HepG2 (cell line): ENCODE data around the gene MTHFD1L. TPM values are rescaled to one million over a fixed set of nuclear protein-coding genes. Genes with fewer than 3 reads are reported as not detected.
A peak's percentile ranks its signal among the peaks of the same experiment; 100 is the strongest.

Experiments
- ATAC-seq: fragments of 200-7000 bp; cut with Tn5 transposase; 3 replicates; pipeline ENCODE4 v1.9.1; 2020; ENCODE audit warnings: mild to moderate bottlenecking, moderate library complexity
- BruUV-seq: library from RNA; stranded (reverse); fragments of 400-500 nt; replicated peaks from 2 replicates; lab custom pipeline; 2021; lab: Mats Ljungman, UMichigan
- CTCF ChIA-PET: fragments of 300-600 bp; formaldehyde crosslinking; extraction: SDS; loops from one replicate; lab custom pipeline; 2021; ENCODE audit warnings: low total read pairs, inconsistent platforms, low intra/inter-chr PET ratio; lab: Yijun Ruan, JAX
- POLR2A ChIA-PET: fragments of 350-600 bp; sonication (Branson Sonifier 250); formaldehyde crosslinking; loops from one replicate; lab custom pipeline; 2020; ENCODE audit warnings: antibody characterized with exemption, inconsistent platforms; lab: Yijun Ruan, JAX
- DNase-seq: peaks from one replicate; pipeline ENCODE4 v3.0.0-alpha.2; 2015; ENCODE audit warnings: low spot score
- FAIRE-seq: peaks from 3 replicates; lab custom pipeline; 2011; peaks lifted over from hg19 to GRCh38; lab: Jason Lieb, UNC
- H2AFZ ChIP-seq: one replicate; pipeline ENCODE4 v1.6.1; 2011; ENCODE audit warnings: low read length, inconsistent platforms
- H3K27ac ChIP-seq: fragments of 300-600 bp; 3 replicates; pipeline ENCODE4 v1.8.0; 2011; ENCODE audit warnings: mixed run types, mild to moderate bottlenecking, mixed read lengths, low read length, inconsistent platforms; ENCODE audit not compliant: insufficient read depth; ENCODE audit errors: extremely low read length
- H3K27me3 ChIP-seq, 2 experiments: fragments of 200-600 bp in 1 of 2; 2 replicates in 1 of 2; 3 replicates in 1 of 2; pipeline versions ENCODE4 v1.6.0 to v1.8.0; 2011; ENCODE audit warnings: low read length in 2 of 2, mild to moderate bottlenecking in 2 of 2, moderate library complexity in 2 of 2, inconsistent platforms in 1 of 2; ENCODE audit not compliant: insufficient read depth in 2 of 2, control insufficient read depth in 1 of 2
- H3K36me3 ChIP-seq, 2 experiments: fragments of 200-600 bp in 1 of 2; replicated peaks in 1 of 2; 2 replicates in 1 of 2; 3 replicates in 1 of 2; pipeline versions ENCODE4 v1.5.1 to v1.8.0; 2011; ENCODE audit warnings: low read length in 2 of 2, inconsistent platforms in 1 of 2; ENCODE audit not compliant: insufficient read depth in 2 of 2, control insufficient read depth in 1 of 2
- H3K4me1 ChIP-seq: 2 replicates; pipeline ENCODE4 v1.5.1; 2012; ENCODE audit warnings: low read length, inconsistent platforms; ENCODE audit not compliant: insufficient read depth
- H3K4me2 ChIP-seq: 2 replicates; pipeline ENCODE4 v1.6.0; 2011; ENCODE audit warnings: low read depth, low read length, inconsistent platforms
- H3K4me3 ChIP-seq, 3 experiments: fragments of 200-600 bp in 1 of 3; sonication (generic), shearing (Covaris generic) in 1 of 3; replicated peaks in 1 of 3; 2 replicates each; pipeline ENCODE4 v1.5.1; 2011 to 2016; ENCODE audit warnings: low read length in 3 of 3, inconsistent platforms in 2 of 3, low read depth in 2 of 3, mild to moderate bottlenecking in 2 of 3, control low read depth in 1 of 3, mixed read lengths in 1 of 3; ENCODE audit not compliant: insufficient read depth in 1 of 3
- H3K79me2 ChIP-seq: one replicate; pipeline ENCODE4 v1.6.1; 2011; ENCODE audit warnings: low read length, inconsistent platforms; ENCODE audit not compliant: insufficient read depth
- H3K9ac ChIP-seq: 2 replicates; pipeline ENCODE4 v1.6.0; 2011; ENCODE audit warnings: mild to moderate bottlenecking, low read depth, low read length, inconsistent platforms; ENCODE audit not compliant: insufficient read depth
- H3K9me3 ChIP-seq: 2 replicates; pipeline ENCODE4 v1.5.1; 2012; ENCODE audit warnings: mild to moderate bottlenecking, low read length
- H4K20me1 ChIP-seq: 2 replicates; pipeline ENCODE4 v1.6.0; 2011; ENCODE audit warnings: inconsistent platforms, mild to moderate bottlenecking, low read length, moderate library complexity; ENCODE audit not compliant: insufficient read depth
- EP300 ChIP-seq, 3 experiments: sonication (generic) in 1 of 3; formaldehyde crosslinking in 1 of 3; IDR thresholded peaks; 2 replicates each; pipeline versions ENCODE4 v1.5.1 to v1.6.1; 2011 to 2020; ENCODE audit warnings: low read depth in 2 of 3, low read length in 2 of 3, borderline replicate concordance in 1 of 3, improper control_type of control experiment in 1 of 3, mild to moderate bottlenecking in 1 of 3, missing genetic modification reagents in 1 of 3, moderate library complexity in 1 of 3
- GFI1 ChIP-seq: sonication (generic); formaldehyde crosslinking; IDR thresholded peaks from 2 replicates; pipeline ENCODE4 v1.5.0; 2020; ENCODE audit warnings: missing genetic modification reagents, mild to moderate bottlenecking, borderline replicate concordance
- GLMP ChIP-seq: sonication (generic); formaldehyde crosslinking; IDR thresholded peaks from 2 replicates; pipeline ENCODE4 v1.9.0; 2021; ENCODE audit warnings: missing genetic modification reagents, mild to moderate bottlenecking, borderline replicate concordance
- RBAK ChIP-seq: sonication (generic); formaldehyde crosslinking; IDR thresholded peaks from 2 replicates; pipeline ENCODE4 v1.5.1; 2020; ENCODE audit warnings: mild to moderate bottlenecking, missing genetic modification reagents
- REL ChIP-seq: sonication (generic); formaldehyde crosslinking; conservative IDR thresholded peaks from 2 replicates; pipeline ENCODE4 v1.8.0; 2022; ENCODE audit warnings: mild to moderate bottlenecking, missing genetic modification reagents, moderate library complexity
- YY1 ChIP-seq: IDR thresholded peaks from 2 replicates; pipeline ENCODE4 v1.6.1; 2011; ENCODE audit warnings: low read length, low read depth, moderate library complexity, mild to moderate bottlenecking; ENCODE audit not compliant: insufficient read depth, insufficient replicate concordance
- ZBTB26 ChIP-seq: IDR thresholded peaks from 2 replicates; pipeline ENCODE4 v1.6.1; 2016; ENCODE audit warnings: missing compliant biosample characterization, missing genetic modification reagents, borderline replicate concordance
- ZFY ChIP-seq: sonication (generic); formaldehyde crosslinking; IDR thresholded peaks from 2 replicates; pipeline ENCODE4 v1.4.0; 2020; ENCODE audit warnings: missing genetic modification reagents
- ZNF446 ChIP-seq: sonication (generic); formaldehyde crosslinking; IDR thresholded peaks from 2 replicates; pipeline ENCODE4 v1.5.0; 2020; ENCODE audit warnings: mild to moderate bottlenecking, missing genetic modification reagents
- ZNF609 ChIP-seq: sonication (generic); formaldehyde crosslinking; IDR thresholded peaks from 2 replicates; pipeline ENCODE4 v1.4.0; 2020; ENCODE audit warnings: mild to moderate bottlenecking, missing genetic modification reagents, borderline replicate concordance
- WGBS: methylation state at CpG from one replicate; pipeline ENCODE4 v1.1.6; 2017; ENCODE audit warnings: low lambda C conversion rate; 5-methylcytosine and 5-hydroxymethylcytosine counted together
- in situ Hi-C: cut with HindIII; loops from 2 replicates; pipeline ENCODE4 v1.10.0; 2017; ENCODE audit warnings: low pct_unique_long_range_greater_than_20kb; ENCODE audit not compliant: extremely low pct_ligation_motif_present
- intact Hi-C: fragments of 100-400 bp; cut with micrococcal nuclease; formaldehyde crosslinking; loops from one replicate; pipeline ENCODE4 v1.10.0; 2022; ENCODE audit not compliant: unreplicated experiment
- polyA plus RNA-seq, 8 experiments: library from polyadenylated mRNA; depleted of rRNA in 3 of 8; stranded (reverse) in 7 of 8; unstranded in 1 of 8; fragments of >200 nt; fragmentation: Illumina TruSeq in 4 of 8; extraction: Trizol in 4 of 8; gene quantifications; 2 replicates each; pipeline versions ENCODE4 v1.2.1 to v1.2.3, GENCODE V29; 2011 to 2016; ENCODE audit warnings: low read depth in 4 of 8, missing spikeins in 1 of 8, mixed read lengths in 1 of 8; ENCODE audit not compliant: insufficient read depth in 1 of 8
- total RNA-seq, 5 experiments: library from RNA; depleted of rRNA; stranded (reverse); fragments of >200 nt; fragmentation: Illumina TruSeq; extraction: Trizol; gene quantifications; 2 replicates each; pipeline ENCODE4 v1.2.3, GENCODE V29; 2016; ENCODE audit warnings: low read depth in 1 of 5
- TF ChIP-seq, protein P1 (sequence below): sonication (generic); formaldehyde crosslinking; IDR thresholded peaks from 2 replicates; pipeline ENCODE4 v1.8.0; 2022; ENCODE audit warnings: mild to moderate bottlenecking, missing genetic modification reagents, moderate library complexity
- TF ChIP-seq, protein P2 (sequence below): sonication (generic); formaldehyde crosslinking; IDR thresholded peaks from 2 replicates; pipeline ENCODE4 v1.8.0; 2022; ENCODE audit warnings: mild to moderate bottlenecking, missing genetic modification reagents

MTHFD1L gene
- total and polyA plus RNA-seq, 2 of the 13 experiments (the other 11 are each of a cell fraction or from before 2014, with no cell fraction given) = 24.0 to 39.6 TPM

DNA sequence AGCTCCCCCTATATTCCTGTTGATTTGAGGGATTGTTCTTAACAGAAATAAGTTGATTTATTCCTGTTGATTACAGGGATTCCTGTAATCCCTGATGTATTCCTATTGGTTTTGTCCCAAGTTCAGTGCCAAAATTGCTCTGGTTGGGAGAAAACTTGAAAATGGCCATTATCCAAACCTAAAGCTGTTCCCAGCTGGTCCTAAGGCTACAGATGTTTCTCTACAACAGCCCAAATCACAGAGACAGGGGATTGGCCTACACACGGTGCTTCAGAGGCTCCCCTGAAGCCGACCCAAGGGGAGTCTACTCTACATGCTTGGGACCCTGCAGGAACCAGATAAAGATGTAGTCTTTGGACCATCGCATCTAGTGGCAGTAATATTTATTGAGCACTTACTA lies 275.3 kb downstream of the MTHFD1L start (continued):
- TF ChIP-seq ZNF609 (CRISPR knock-in tag) = no peak
- no peak for TF ChIP-seq REL (CRISPR knock-in tag)
- TF ChIP-seq ZBTB26 (CRISPR knock-in tag) = no peak
- TF ChIP-seq, protein P1, sequence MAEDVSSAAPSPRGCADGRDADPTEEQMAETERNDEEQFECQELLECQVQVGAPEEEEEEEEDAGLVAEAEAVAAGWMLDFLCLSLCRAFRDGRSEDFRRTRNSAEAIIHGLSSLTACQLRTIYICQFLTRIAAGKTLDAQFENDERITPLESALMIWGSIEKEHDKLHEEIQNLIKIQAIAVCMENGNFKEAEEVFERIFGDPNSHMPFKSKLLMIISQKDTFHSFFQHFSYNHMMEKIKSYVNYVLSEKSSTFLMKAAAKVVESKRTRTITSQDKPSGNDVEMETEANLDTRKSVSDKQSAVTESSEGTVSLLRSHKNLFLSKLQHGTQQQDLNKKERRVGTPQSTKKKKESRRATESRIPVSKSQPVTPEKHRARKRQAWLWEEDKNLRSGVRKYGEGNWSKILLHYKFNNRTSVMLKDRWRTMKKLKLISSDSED (CRISPR knock-in tag) = no peak
- TF ChIP-seq, all 625 proteins: peak for 0

DNA sequence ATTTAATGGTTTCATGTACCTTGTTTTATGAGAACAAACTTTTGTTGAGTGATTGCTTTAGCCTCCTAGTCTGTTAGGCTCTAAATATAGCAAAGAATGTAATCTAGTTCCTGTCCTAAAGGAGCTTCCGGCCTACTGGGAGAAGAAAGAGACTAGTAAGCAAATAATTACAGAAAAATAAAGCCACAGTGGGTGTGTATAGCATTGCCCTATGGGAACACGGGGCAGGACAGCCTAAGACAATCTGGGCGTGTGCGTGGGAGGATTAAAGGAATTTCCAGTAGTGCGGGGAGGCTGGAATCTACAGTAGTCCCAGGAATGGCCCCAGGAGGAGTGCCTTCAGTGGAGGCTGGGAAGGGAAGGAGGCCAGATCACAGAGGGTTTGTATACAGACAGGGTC lies 276.2 kb downstream of the MTHFD1L start:
- in situ Hi-C loops (no loop called here), intact Hi-C loops (no loop called here)
- no peak for FAIRE-seq
- ATAC-seq = peak; percentile 73
- no peaks in the 10 kb centered on the region for H3K27me3 ChIP-seq
- no peak overlapping the region for H3K4me3 ChIP-seq
- H3K36me3 ChIP-seq = no peaks in the 10 kb centered on the region
- 12% methylated on average over 5 of the region's 5 CpGs for WGBS
- peak; percentile 70 for DNase-seq
- H3K4me2 ChIP-seq = peak overlapping the region; percentile 53; the same call in 1 of the 2 replicates
- POLR2A ChIA-PET = no interaction called here
- no peaks in the 10 kb centered on the region for H3K79me2 ChIP-seq
- H3K9me3 ChIP-seq = no peaks in the 10 kb centered on the region
- no peak overlapping the region for H3K9ac ChIP-seq
- no TSS peak for BruUV-seq
- peak overlapping the region; percentile 19 for H3K27ac ChIP-seq
- peaks cover 40% of the 10 kb centered on the region for H3K4me1 ChIP-seq
- H2AFZ ChIP-seq = no peak overlapping the region
- CTCF ChIA-PET = no interaction called here
- no peaks in the 10 kb centered on the region for H4K20me1 ChIP-seq
- TF ChIP-seq, protein P2, sequence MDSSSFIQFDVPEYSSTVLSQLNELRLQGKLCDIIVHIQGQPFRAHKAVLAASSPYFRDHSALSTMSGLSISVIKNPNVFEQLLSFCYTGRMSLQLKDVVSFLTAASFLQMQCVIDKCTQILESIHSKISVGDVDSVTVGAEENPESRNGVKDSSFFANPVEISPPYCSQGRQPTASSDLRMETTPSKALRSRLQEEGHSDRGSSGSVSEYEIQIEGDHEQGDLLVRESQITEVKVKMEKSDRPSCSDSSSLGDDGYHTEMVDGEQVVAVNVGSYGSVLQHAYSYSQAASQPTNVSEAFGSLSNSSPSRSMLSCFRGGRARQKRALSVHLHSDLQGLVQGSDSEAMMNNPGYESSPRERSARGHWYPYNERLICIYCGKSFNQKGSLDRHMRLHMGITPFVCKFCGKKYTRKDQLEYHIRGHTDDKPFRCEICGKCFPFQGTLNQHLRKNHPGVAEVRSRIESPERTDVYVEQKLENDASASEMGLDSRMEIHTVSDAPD (CRISPR knock-in tag) = no peak
- TF ChIP-seq YY1 (no peak), GFI1 (CRISPR knock-in tag) (no peak), RBAK (CRISPR knock-in tag) (no peak), EP300 (IDR thresholded peaks at IDR 0.05; ENCODE audit: low read depth in 2 of 2, low read length in 2 of 2) (peak in 1 of 2 experiments; percentile 9; a peak in 1 of 4 replicates), EP300 (CRISPR knock-in tag; IDR thresholded peaks at IDR 0.05; ENCODE audit: borderline replicate concordance) (no peak), GLMP (CRISPR knock-in tag) (no peak), ZNF446 (CRISPR knock-in tag) (no peak), ZFY (CRISPR knock-in tag) (no peak)
